PC-9 (cell line): ENCODE measurements around the gene ALG10B. TPM values are rescaled to one million over a fixed set of nuclear protein-coding genes. Genes with fewer than 3 reads are reported as not detected.
"Not testable (repeated sequence)": the region's sequence is repeated elsewhere in the genome, so short reads cannot be mapped to it uniquely, and the experiment has no call there.

Source experiments
- BruUV-seq: library from RNA; stranded (reverse); fragments of 400-500 nt; replicated peaks from 2 replicates; lab custom pipeline; 2021; lab: Mats Ljungman, UMichigan
- CTCF ChIA-PET: fragments of 300-600 bp; sonication (Branson Sonifier 250); formaldehyde crosslinking; loops from one replicate; lab custom pipeline; 2022; ENCODE audit warnings: antibody characterized with exemption; lab: Charles Lee
- POLR2A ChIA-PET: fragments of 300-600 bp; sonication (Branson Sonifier 250); formaldehyde crosslinking; loops from one replicate; lab custom pipeline; 2022; ENCODE audit warnings: antibody characterized with exemption; ENCODE audit not compliant: unreplicated experiment; lab: Charles Lee
- DNase-seq, 2 experiments: peaks; one replicate each; pipeline versions ENCODE4 v3.0.0 to v3.0.0-alpha.2; 2015 to 2022; ENCODE audit warnings: mixed read lengths in 1 of 2
- H2AFZ ChIP-seq: fragments of 200-600 bp; sonication (generic); 2 replicates; pipeline ENCODE4 v1.8.1; 2017; ENCODE audit warnings: antibody characterized with exemption
- H3F3A ChIP-seq: fragments of 200-600 bp; sonication (generic); 2 replicates; pipeline ENCODE4 v1.8.1; 2017; ENCODE audit warnings: antibody characterized with exemption, mild to moderate bottlenecking, low read depth; ENCODE audit not compliant: insufficient read depth
- H3K27ac ChIP-seq: fragments of 200-600 bp; sonication (generic); 2 replicates; pipeline ENCODE4 v1.6.1; 2016; ENCODE audit warnings: mixed run types
- H3K27me3 ChIP-seq: fragments of 200-600 bp; sonication (generic); 2 replicates; pipeline ENCODE4 v1.6.1; 2016; ENCODE audit warnings: low read depth, mixed run types; ENCODE audit not compliant: insufficient read depth
- H3K36me3 ChIP-seq: fragments of 200-600 bp; sonication (generic); 2 replicates; pipeline ENCODE4 v1.6.1; 2016; ENCODE audit warnings: low read depth, mixed run types
- H3K4me1 ChIP-seq: fragments of 200-600 bp; sonication (generic); replicated peaks from 2 replicates; pipeline ENCODE4 v1.6.1; 2016; ENCODE audit warnings: mixed run types; ENCODE audit not compliant: insufficient read depth
- H3K4me2 ChIP-seq: fragments of 200-600 bp; sonication (generic); 2 replicates; pipeline ENCODE4 v1.6.1; 2017; ENCODE audit warnings: mixed run types
- H3K4me3 ChIP-seq: fragments of 200-600 bp; sonication (generic); 2 replicates; pipeline ENCODE4 v1.6.1; 2016; ENCODE audit warnings: mixed run types
- H3K79me2 ChIP-seq: fragments of 200-600 bp; sonication (generic); 2 replicates; pipeline ENCODE4 v1.6.1; 2017; ENCODE audit warnings: low read depth, mixed run types
- H3K9me2 ChIP-seq: fragments of 200-600 bp; sonication (generic); 2 replicates; pipeline ENCODE4 v1.8.1; 2017; ENCODE audit warnings: mild to moderate bottlenecking; ENCODE audit not compliant: insufficient read depth
- H3K9me3 ChIP-seq: fragments of 200-600 bp; sonication (generic); 2 replicates; pipeline ENCODE4 v1.8.1; 2016; ENCODE audit warnings: low read depth; ENCODE audit not compliant: insufficient read depth
- H4K20me1 ChIP-seq: fragments of 200-600 bp; sonication (generic); 2 replicates; pipeline ENCODE4 v1.8.1; 2017; ENCODE audit not compliant: insufficient read depth
- EZH2 ChIP-seq: fragments of 200-600 bp; sonication (generic); IDR thresholded peaks from 2 replicates; pipeline ENCODE4 v1.8.0; 2017; ENCODE audit warnings: antibody characterized with exemption, low read depth
- intact Hi-C: fragments of 100-400 bp; cut with micrococcal nuclease; formaldehyde crosslinking; loops from one replicate; pipeline ENCODE4 v1.10.0; 2022; ENCODE audit not compliant: unreplicated experiment
- total RNA-seq: library from RNA; stranded (reverse); gene quantifications from 2 replicates; pipeline ENCODE4 v1.2.3, GENCODE V29; 2021
- TF ChIP-seq, protein P1 (sequence below): fragments of 200-600 bp; sonication (generic); conservative IDR thresholded peaks from 2 replicates; pipeline ENCODE4 v1.6.1; 2017; ENCODE audit warnings: mixed run types, antibody characterized with exemption, mild to moderate bottlenecking, moderate library complexity

The ALG10B gene
- total RNA-seq, 1 experiment from 2014 or later, result 14.4 TPM

- intact Hi-C loops, result no loop called here
- H3K9me3 ChIP-seq, result no peaks in the 10 kb centered on the region
- no peaks in the 10 kb centered on the region for H3K4me1 ChIP-seq
- TF ChIP-seq, protein P1, sequence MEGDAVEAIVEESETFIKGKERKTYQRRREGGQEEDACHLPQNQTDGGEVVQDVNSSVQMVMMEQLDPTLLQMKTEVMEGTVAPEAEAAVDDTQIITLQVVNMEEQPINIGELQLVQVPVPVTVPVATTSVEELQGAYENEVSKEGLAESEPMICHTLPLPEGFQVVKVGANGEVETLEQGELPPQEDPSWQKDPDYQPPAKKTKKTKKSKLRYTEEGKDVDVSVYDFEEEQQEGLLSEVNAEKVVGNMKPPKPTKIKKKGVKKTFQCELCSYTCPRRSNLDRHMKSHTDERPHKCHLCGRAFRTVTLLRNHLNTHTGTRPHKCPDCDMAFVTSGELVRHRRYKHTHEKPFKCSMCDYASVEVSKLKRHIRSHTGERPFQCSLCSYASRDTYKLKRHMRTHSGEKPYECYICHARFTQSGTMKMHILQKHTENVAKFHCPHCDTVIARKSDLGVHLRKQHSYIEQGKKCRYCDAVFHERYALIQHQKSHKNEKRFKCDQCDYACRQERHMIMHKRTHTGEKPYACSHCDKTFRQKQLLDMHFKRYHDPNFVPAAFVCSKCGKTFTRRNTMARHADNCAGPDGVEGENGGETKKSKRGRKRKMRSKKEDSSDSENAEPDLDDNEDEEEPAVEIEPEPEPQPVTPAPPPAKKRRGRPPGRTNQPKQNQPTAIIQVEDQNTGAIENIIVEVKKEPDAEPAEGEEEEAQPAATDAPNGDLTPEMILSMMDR, result no peak
- no peak for TF ChIP-seq EZH2
- no peak for DNase-seq
- ChIA-PET POLR2A (interaction anchor here (0.6 kb wide), 1 partner anchor 91 kb away, joined by 7 read pairs; no protein-coding TSS in a partner anchor), CTCF (no interaction called here)
- no peak overlapping the region for H3K27ac ChIP-seq
- H3K36me3 ChIP-seq, result no peaks in the 10 kb centered on the region
- no peaks in the 10 kb centered on the region for H4K20me1 ChIP-seq
- no peaks in the 10 kb centered on the region for H3K9me2 ChIP-seq
- no peaks in the 10 kb centered on the region for H3F3A ChIP-seq
- H3K79me2 ChIP-seq, result no peaks in the 10 kb centered on the region
- H3K4me3 ChIP-seq, result no peak overlapping the region
- H3K27me3 ChIP-seq, result no peaks in the 10 kb centered on the region
- no peak overlapping the region for H3K4me2 ChIP-seq
- BruUV-seq, result no TSS peak
- H2AFZ ChIP-seq, result no peak overlapping the region
Observed at GRCh38 chr12:38332814-38333213, 16.2 kb downstream of the ALG10B start.

- TF ChIP-seq EZH2, result no peak
- TF ChIP-seq, protein P1, result no peak
- H3K4me2 ChIP-seq, result no peak overlapping the region
- no peaks in the 10 kb centered on the region for H4K20me1 ChIP-seq
- no peaks in the 10 kb centered on the region for H3K27me3 ChIP-seq
- no peaks in the 10 kb centered on the region for H3K4me1 ChIP-seq
- ChIA-PET CTCF (no interaction called here), POLR2A (no interaction called here)
- no peak for DNase-seq
- H3F3A ChIP-seq, result no peaks in the 10 kb centered on the region
- H2AFZ ChIP-seq, result no peak overlapping the region
- H3K79me2 ChIP-seq, result no peaks in the 10 kb centered on the region
- no peak overlapping the region for H3K27ac ChIP-seq
- no peaks in the 10 kb centered on the region for H3K36me3 ChIP-seq
- BruUV-seq, result no TSS peak
- intact Hi-C loops, result loop anchor here (5.0 kb wide), 1 partner anchor 565 kb away; the partner anchor contains the start of gene CPNE8
- H3K4me3 ChIP-seq, result no peak overlapping the region
- no peaks in the 10 kb centered on the region for H3K9me3 ChIP-seq
- H3K9me2 ChIP-seq, result no peaks in the 10 kb centered on the region
Observed at GRCh38 chr12:38342444-38342843, 25.9 kb downstream of the ALG10B start.

DNA sequence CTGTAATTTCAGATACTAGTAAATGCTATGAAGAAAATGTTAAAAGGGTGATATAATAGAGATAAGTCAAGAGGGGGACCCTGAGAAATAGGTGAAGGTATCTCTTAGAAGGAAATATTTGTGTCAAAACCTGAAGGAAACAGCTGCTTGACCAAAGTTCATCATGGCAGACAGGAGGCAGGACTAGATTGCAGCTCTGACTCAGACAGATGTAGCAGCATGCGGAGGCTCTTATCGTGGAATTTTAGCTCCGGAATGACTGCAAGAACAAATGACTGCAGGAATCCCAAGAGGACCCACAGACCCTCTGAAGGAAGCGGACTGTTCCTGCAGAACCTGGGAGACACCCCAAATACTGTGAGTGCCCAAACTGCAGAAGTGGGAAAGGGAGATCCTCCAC lies 26.7 kb downstream of the ALG10B start:
- not testable (repeated sequence) for H3K4me3 ChIP-seq, H3K79me2 ChIP-seq, H4K20me1 ChIP-seq, H3K9me3 ChIP-seq, H3K4me1 ChIP-seq, H3K9me2 ChIP-seq, H3K27me3 ChIP-seq, BruUV-seq, H3K4me2 ChIP-seq, H3K36me3 ChIP-seq, DNase-seq, H3F3A ChIP-seq, H3K27ac ChIP-seq, H2AFZ ChIP-seq
- ChIA-PET POLR2A (interaction anchor here (0.9 kb wide), 1 partner anchor 42 kb away, joined by 6 read pairs; no protein-coding TSS in a partner anchor), CTCF (interaction anchor here (0.6 kb wide), 1 partner anchor 85 kb away, joined by 5 read pairs; no protein-coding TSS in a partner anchor)
- intact Hi-C loops, result loop anchor here (5.0 kb wide), 1 partner anchor 564 kb away; the partner anchor contains the start of gene CPNE8

GRCh38 chr12:38343916-38344315 lies 27.3 kb downstream of the ALG10B start:
- POLR2A ChIA-PET, BruUV-seq: not testable (repeated sequence)
- DNase-seq, result peak; percentile 29 to 48

More at GRCh38 chr12:38343916-38344315, 27.3 kb downstream of the ALG10B start:
- H3F3A ChIP-seq, H3K27ac ChIP-seq, H3K36me3 ChIP-seq, H3K9me3 ChIP-seq, H3K27me3 ChIP-seq, H4K20me1 ChIP-seq, H3K4me2 ChIP-seq, H3K79me2 ChIP-seq, H3K9me2 ChIP-seq, H3K4me3 ChIP-seq, H3K4me1 ChIP-seq, H2AFZ ChIP-seq: not testable (repeated sequence)
- CTCF ChIA-PET, result interaction anchor here (0.6 kb wide), 1 partner anchor 84 kb away, joined by 5 read pairs; no protein-coding TSS in a partner anchor
- intact Hi-C loops, result loop anchor here (5.0 kb wide), 1 partner anchor 563 kb away; the partner anchor contains the start of gene CPNE8
